GM12878 (cell line): ENCODE results near the gene DST. TPM values are rescaled to one million over a fixed set of nuclear protein-coding genes. Genes with fewer than 3 reads are reported as not detected.

Experiments
- BRCA1 ChIP-seq: IDR thresholded peaks from 2 replicates; pipeline ENCODE4 v1.6.1; 2011; ENCODE audit warnings: low read depth, low read length, improper control_type of control experiment
- CTCF ChIP-seq, 3 experiments: IDR thresholded peaks in 2 of 3; conservative IDR thresholded peaks in 1 of 3; 2 replicates each; pipeline ENCODE4 v1.5.1; 2011; ENCODE audit warnings: low read depth in 3 of 3, low read length in 3 of 3, mild to moderate bottlenecking in 3 of 3, control low read depth in 2 of 3, moderate library complexity in 2 of 3, inconsistent platforms in 1 of 3, mixed read lengths in 1 of 3; ENCODE audit not compliant: control insufficient read depth in 2 of 3, insufficient read depth in 1 of 3; ENCODE audit errors: extremely low read depth in 1 of 3
- HDAC6 ChIP-seq: fragments of 200-600 bp; sonication (generic); IDR thresholded peaks from one replicate; pipeline ENCODE4 v1.8.0; 2017; ENCODE audit warnings: antibody characterized with exemption; ENCODE audit not compliant: unreplicated experiment
- IRF4 ChIP-seq: IDR thresholded peaks from 2 replicates; pipeline ENCODE4 v1.6.1; 2011; ENCODE audit warnings: low read depth, low read length
- NFYA ChIP-seq: IDR thresholded peaks from 2 replicates; pipeline ENCODE4 v1.6.1; 2011; ENCODE audit warnings: low read depth, mild to moderate bottlenecking, low read length, improper control_type of control experiment, borderline replicate concordance
- NR2C1 ChIP-seq: fragments of 450-650 bp; IDR thresholded peaks from 2 replicates; pipeline ENCODE4 v1.6.1; 2017; ENCODE audit warnings: antibody characterized with exemption, mild to moderate bottlenecking, moderate library complexity
- PBX3 ChIP-seq: IDR thresholded peaks from 2 replicates; pipeline ENCODE4 v1.6.1; 2011; ENCODE audit warnings: mild to moderate bottlenecking, low read depth, low read length, moderate library complexity; ENCODE audit not compliant: insufficient replicate concordance
- POU2F2 ChIP-seq: IDR thresholded peaks from 3 replicates; pipeline ENCODE4 v1.6.1; 2011; ENCODE audit warnings: low read depth, mild to moderate bottlenecking, low read length, borderline replicate concordance
- TBL1XR1 ChIP-seq: IDR thresholded peaks from 2 replicates; pipeline ENCODE4 v1.6.1; 2012; ENCODE audit warnings: low read depth, low read length, improper control_type of control experiment
- ZZZ3 ChIP-seq: IDR thresholded peaks from 2 replicates; pipeline ENCODE4 v1.6.1; 2011; ENCODE audit warnings: low read depth; ENCODE audit not compliant: control insufficient read depth, insufficient read length
- polyA plus RNA-seq, 11 experiments: library from polyadenylated mRNA; depleted of rRNA in 4 of 11; unstranded in 6 of 11; stranded (reverse) in 5 of 11; fragments of >200 nt; fragmentation: Nextera tagmentation in 4 of 11; fragmentation: Illumina TruSeq in 1 of 11; extraction: Ambion mirVana in 4 of 11; extraction: Trizol in 1 of 11; gene quantifications; 1 replicate in 1 of 11; 2 replicates in 10 of 11; pipeline versions ENCODE4 v1.2.1 to v1.2.3, GENCODE V29; 2011 to 2016; ENCODE audit warnings: inconsistent platforms in 2 of 11, missing spikeins in 2 of 11, low read depth in 1 of 11
- total RNA-seq, 4 experiments: library from RNA; depleted of rRNA in 3 of 4; stranded (reverse); fragments of >200 nt in 3 of 4; fragmentation: Illumina TruSeq in 1 of 4; extraction: Trizol in 1 of 4; gene quantifications; 2 replicates each; pipeline versions ENCODE4 v1.2.1 to v1.2.3, GENCODE V29; 2013 to 2021

The DST gene
- total and polyA plus RNA-seq, 10 of the 15 experiments (the other 5 are each of a cell fraction or from before 2014, with no cell fraction given) = 32.1 to 156 (median 75.0) TPM

GRCh38 chr6:56547687-56548086 lies 95.0 kb downstream of the DST start (continued):
- no peak for TF ChIP-seq TBL1XR1
- no peak for TF ChIP-seq IRF4
- TF ChIP-seq BRCA1 = no peak
- no peak for TF ChIP-seq POU2F2
- TF ChIP-seq CTCF (IDR thresholded peaks at IDR 0.05 in 2 of 3, conservative IDR thresholded peaks at IDR 0.05 in 1 of 3; ENCODE audit: control insufficient read depth in 2 of 3, extremely low read depth in 1 of 3, insufficient read depth in 1 of 3, low read depth in 3 of 3, low read length in 3 of 3) = no peak
- no peak for TF ChIP-seq NFYA
- no peak for TF ChIP-seq PBX3
- no peak for TF ChIP-seq HDAC6
- no peak for TF ChIP-seq ZZZ3
- no peak for TF ChIP-seq NR2C1
